HepG2 (cell line): ENCODE data around the gene CCDC154. TPM values are rescaled to one million over a fixed set of nuclear protein-coding genes. Genes with fewer than 3 reads are reported as not detected.

Source experiments
- AFF4 ChIP-seq: sonication (generic); formaldehyde crosslinking; IDR thresholded peaks from 2 replicates; pipeline ENCODE4 v1.4.0; 2020; ENCODE audit warnings: missing genetic modification reagents
- BORCS8-MEF2B ChIP-seq: sonication (generic); formaldehyde crosslinking; IDR thresholded peaks from 2 replicates; pipeline ENCODE4 v1.8.0; 2022; ENCODE audit warnings: mild to moderate bottlenecking, missing genetic modification reagents
- CSRNP1 ChIP-seq: sonication (generic); formaldehyde crosslinking; IDR thresholded peaks from 2 replicates; pipeline ENCODE4 v1.8.1; 2023; ENCODE audit warnings: mild to moderate bottlenecking, missing genetic modification reagents
- GATAD1 ChIP-seq: IDR thresholded peaks from 2 replicates; pipeline ENCODE4 v1.6.1; 2016; ENCODE audit warnings: missing genetic modification reagents, missing compliant biosample characterization
- NRL ChIP-seq: sonication (generic); formaldehyde crosslinking; IDR thresholded peaks from 2 replicates; pipeline ENCODE4 v1.5.0; 2020; ENCODE audit warnings: missing genetic modification reagents, mild to moderate bottlenecking, moderate library complexity, borderline replicate concordance
- REPIN1 ChIP-seq: sonication (generic); formaldehyde crosslinking; IDR thresholded peaks from 2 replicates; pipeline ENCODE4 v1.8.0; 2022; ENCODE audit warnings: missing genetic modification reagents, low read depth, mild to moderate bottlenecking, borderline replicate concordance
- RNF2 ChIP-seq: fragments of 450-650 bp; conservative IDR thresholded peaks from 2 replicates; pipeline ENCODE4 v1.6.1; 2016; ENCODE audit warnings: low read depth
- TCF7L2 ChIP-seq: IDR thresholded peaks from 2 replicates; pipeline ENCODE4 v1.6.1; 2011; ENCODE audit warnings: mild to moderate bottlenecking, low read depth, low read length, moderate library complexity
- THAP7 ChIP-seq: sonication (generic); formaldehyde crosslinking; IDR thresholded peaks from 2 replicates; pipeline ENCODE4 v1.8.1; 2023; ENCODE audit warnings: mild to moderate bottlenecking, missing genetic modification reagents
- ZBTB7A ChIP-seq: sonication (generic); formaldehyde crosslinking; IDR thresholded peaks from 2 replicates; pipeline ENCODE4 v1.8.0; 2022; ENCODE audit warnings: mild to moderate bottlenecking, missing genetic modification reagents
- ZFYVE20 ChIP-seq: sonication (generic); formaldehyde crosslinking; IDR thresholded peaks from 2 replicates; pipeline ENCODE4 v1.8.0; 2023; ENCODE audit warnings: low read depth, mild to moderate bottlenecking, moderate library complexity, missing genetic modification reagents, borderline replicate concordance
- ZNF318 ChIP-seq: sonication (generic); formaldehyde crosslinking; IDR thresholded peaks from 2 replicates; pipeline ENCODE4 v1.4.0; 2020; ENCODE audit warnings: mild to moderate bottlenecking, missing genetic modification reagents
- ZNF557 ChIP-seq: sonication (generic); formaldehyde crosslinking; IDR thresholded peaks from 2 replicates; pipeline ENCODE4 v1.4.0; 2020; ENCODE audit warnings: missing genetic modification reagents
- polyA plus RNA-seq, 8 experiments: library from polyadenylated mRNA; depleted of rRNA in 3 of 8; stranded (reverse) in 7 of 8; unstranded in 1 of 8; fragments of >200 nt; fragmentation: Illumina TruSeq in 4 of 8; extraction: Trizol in 4 of 8; gene quantifications; 2 replicates each; pipeline versions ENCODE4 v1.2.1 to v1.2.3, GENCODE V29; 2011 to 2016; ENCODE audit warnings: low read depth in 4 of 8, missing spikeins in 1 of 8, mixed read lengths in 1 of 8; ENCODE audit not compliant: insufficient read depth in 1 of 8
- total RNA-seq, 5 experiments: library from RNA; depleted of rRNA; stranded (reverse); fragments of >200 nt; fragmentation: Illumina TruSeq; extraction: Trizol; gene quantifications; 2 replicates each; pipeline ENCODE4 v1.2.3, GENCODE V29; 2016; ENCODE audit warnings: low read depth in 1 of 5

CCDC154 gene
- total and polyA plus RNA-seq, 2 of the 13 experiments (the other 11 are each of a cell fraction or from before 2014, with no cell fraction given): 0.92 to 1.5 TPM

- no peak for TF ChIP-seq RNF2
- TF ChIP-seq ZBTB7A (CRISPR knock-in tag): 0 out of 2 replicates have a peak, but pooled peaks have one; percentile 57
- TF ChIP-seq THAP7 (CRISPR knock-in tag): peak; percentile 49; the same call in 1 of the 2 replicates
- TF ChIP-seq GATAD1 (CRISPR knock-in tag): peak; percentile 28; the same call in 1 of the 2 replicates
- peak; percentile 50; the same call in 1 of the 2 replicates for TF ChIP-seq REPIN1 (CRISPR knock-in tag)
- TF ChIP-seq TCF7L2: no peak
- no peak for TF ChIP-seq ZNF557 (CRISPR knock-in tag)
- peak; percentile 48; the same call in 1 of the 2 replicates for TF ChIP-seq NRL (CRISPR knock-in tag)
- TF ChIP-seq BORCS8-MEF2B: no peak
- peak; percentile 42; the same call in 1 of the 2 replicates for TF ChIP-seq CSRNP1
- TF ChIP-seq AFF4: no peak
- TF ChIP-seq ZFYVE20 (CRISPR knock-in tag): 0 out of 2 replicates have a peak, but pooled peaks have one; percentile 71
- TF ChIP-seq ZNF318 (CRISPR knock-in tag): no peak
These were observed 8.2 kb downstream of the CCDC154 start (continued) for GRCh38 chr16:1435921-1436697.
